ENCODE results near the gene HBA2.

HBA2 gene

GRCh38 chr16:143047-143446 lies 29.6 kb upstream of the HBA2 start:
- no peaks in the 10 kb centered on the region for H3K36me3 ChIP-seq (ENCODE audit: insufficient read depth, low read length)
- no peaks in the 10 kb centered on the region for H3K9me2 ChIP-seq (ENCODE audit: low read depth, low read length)
- no peak overlapping the region for H3K4me3 ChIP-seq (ENCODE audit: low read depth, low read length, poor library complexity, severe bottlenecking)
- no peaks in the 10 kb centered on the region for H4K20me1 ChIP-seq (ENCODE audit: insufficient read depth, low read length)
- no peak overlapping the region for H3K4me2 ChIP-seq (ENCODE audit: low read length)
- no peak for TF ChIP-seq EZH2 (IDR thresholded peaks at IDR 0.05; ENCODE audit: borderline replicate concordance, low read length)
- no peak for TF ChIP-seq CTCF (IDR thresholded peaks at IDR 0.05; ENCODE audit: low read length)
- H3F3A ChIP-seq (ENCODE audit: insufficient read depth, low read length) = peaks cover 6% of the 10 kb centered on the region; the same call in 1 of the 2 replicates
- no peaks in the 10 kb centered on the region for H3K79me2 ChIP-seq (ENCODE audit: insufficient read depth, low read length)
- H2AFZ ChIP-seq (ENCODE audit: low read length) = no peak overlapping the region
- H3K9me3 ChIP-seq (ENCODE audit: low read length) = no peaks in the 10 kb centered on the region
- peaks cover 3% of the 10 kb centered on the region for H3K4me1 ChIP-seq (ENCODE audit: insufficient read depth, low read length, severe bottlenecking)
- no peak overlapping the region for H3K9ac ChIP-seq (ENCODE audit: low read length)
- H3K27ac ChIP-seq (ENCODE audit: low read depth, low read length, poor library complexity, severe bottlenecking) = no peak overlapping the region
- no peaks in the 10 kb centered on the region; the same call in 1 of the 2 replicates for H3K27me3 ChIP-seq (ENCODE audit: insufficient read depth, low read length)

- H3K36me3 ChIP-seq (ENCODE audit: insufficient read depth, low read length) = no peaks in the 10 kb centered on the region
- H4K20me1 ChIP-seq (ENCODE audit: insufficient read depth, low read length) = no peaks in the 10 kb centered on the region
- no peaks in the 10 kb centered on the region for H3K9me2 ChIP-seq (ENCODE audit: low read depth, low read length)
- H3K79me2 ChIP-seq (ENCODE audit: insufficient read depth, low read length) = no peaks in the 10 kb centered on the region
- H2AFZ ChIP-seq (ENCODE audit: low read length) = no peak overlapping the region
- no peak overlapping the region for H3K9ac ChIP-seq (ENCODE audit: low read length)
- H3F3A ChIP-seq (ENCODE audit: insufficient read depth, low read length) = peaks cover 6% of the 10 kb centered on the region; the same call in 1 of the 2 replicates
- no peak overlapping the region for H3K4me2 ChIP-seq (ENCODE audit: low read length)
- no peak overlapping the region for H3K4me3 ChIP-seq (ENCODE audit: low read depth, low read length, poor library complexity, severe bottlenecking)
- peaks cover 3% of the 10 kb centered on the region for H3K4me1 ChIP-seq (ENCODE audit: insufficient read depth, low read length, severe bottlenecking)
- no peaks in the 10 kb centered on the region for H3K9me3 ChIP-seq (ENCODE audit: low read length)
- no peaks in the 10 kb centered on the region; the same call in 1 of the 2 replicates for H3K27me3 ChIP-seq (ENCODE audit: insufficient read depth, low read length)
- no peak overlapping the region for H3K27ac ChIP-seq (ENCODE audit: low read depth, low read length, poor library complexity, severe bottlenecking)
- no peak for TF ChIP-seq EZH2 (IDR thresholded peaks at IDR 0.05; ENCODE audit: borderline replicate concordance, low read length)
- no peak for TF ChIP-seq CTCF (IDR thresholded peaks at IDR 0.05; ENCODE audit: low read length)
These were observed 29.2 kb upstream of the HBA2 start for GRCh38 chr16:143456-143855.

GRCh38 chr16:144797-145252 lies 27.9 kb upstream of the HBA2 start:
- H3K9ac ChIP-seq (ENCODE audit: low read length) = no peak overlapping the region

More at GRCh38 chr16:144797-145252, 27.9 kb upstream of the HBA2 start:
- H2AFZ ChIP-seq (ENCODE audit: low read length) = no peak overlapping the region
- peaks cover 6% of the 10 kb centered on the region; the same call in 1 of the 2 replicates for H3K27me3 ChIP-seq (ENCODE audit: insufficient read depth, low read length)
- no peaks in the 10 kb centered on the region for H3K79me2 ChIP-seq (ENCODE audit: insufficient read depth, low read length)
- H3K9me2 ChIP-seq (ENCODE audit: low read depth, low read length) = no peaks in the 10 kb centered on the region
- H3K4me3 ChIP-seq (ENCODE audit: low read depth, low read length, poor library complexity, severe bottlenecking) = no peak overlapping the region
- no peak for TF ChIP-seq EZH2 (IDR thresholded peaks at IDR 0.05; ENCODE audit: borderline replicate concordance, low read length)
- no peak for TF ChIP-seq CTCF (IDR thresholded peaks at IDR 0.05; ENCODE audit: low read length)
- H3K4me2 ChIP-seq (ENCODE audit: low read length) = no peak overlapping the region
- no peaks in the 10 kb centered on the region for H3K36me3 ChIP-seq (ENCODE audit: insufficient read depth, low read length)
- H3K9me3 ChIP-seq (ENCODE audit: low read length) = no peaks in the 10 kb centered on the region
- no peak overlapping the region for H3K27ac ChIP-seq (ENCODE audit: low read depth, low read length, poor library complexity, severe bottlenecking)
- H3K4me1 ChIP-seq (ENCODE audit: insufficient read depth, low read length, severe bottlenecking) = peaks cover 3% of the 10 kb centered on the region
- peaks cover 3% of the 10 kb centered on the region; the same call in 1 of the 2 replicates for H3F3A ChIP-seq (ENCODE audit: insufficient read depth, low read length)
- no peaks in the 10 kb centered on the region for H4K20me1 ChIP-seq (ENCODE audit: insufficient read depth, low read length)

All from OCI-LY1 (cell line).